Subcutaneous adipose tissue (tissue), 4 donors: ENCODE results near the gene GAK. TPM values are rescaled to one million over a fixed set of nuclear protein-coding genes. Genes with fewer than 3 reads are reported as not detected.

ENCODE experiments used
- CTCF ChIP-seq: fragments of 450-650 bp; IDR thresholded peaks from one replicate; pipeline ENCODE4 v1.5.1; 2016; ENCODE audit warnings: low read depth, mild to moderate bottlenecking, control low read depth, antibody characterized with exemption, moderate library complexity
- total RNA-seq, 4 donors: library from RNA; depleted of rRNA; stranded (reverse); fragments of >200 nt; gene quantifications; one replicate each; pipeline ENCODE4 v1.1.0, GENCODE V29; 2016

Gene GAK
- total RNA-seq, 4 donors from 2014 or later, result 37.3 to 124 (median 58.7) TPM

DNA sequence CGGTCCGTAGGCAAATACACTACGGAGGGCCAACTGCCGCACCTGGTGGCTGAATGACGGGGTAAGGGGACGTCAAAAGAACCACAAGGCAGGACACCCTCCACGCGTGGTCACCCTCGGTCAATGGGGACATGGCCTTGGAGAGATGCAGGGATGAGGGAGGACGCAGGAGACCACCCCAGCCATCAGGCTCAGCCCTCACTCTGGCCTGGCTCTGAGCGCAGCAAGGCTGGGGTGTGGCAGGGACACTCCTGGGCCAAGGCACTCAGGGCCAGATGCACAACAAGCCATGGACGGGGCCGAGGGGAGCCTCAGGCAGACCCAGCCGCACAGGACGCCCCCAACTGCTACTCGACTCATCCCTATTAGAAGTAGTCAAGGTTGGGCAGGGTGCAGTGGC is 36.5 kb downstream of the GAK start:
- TF ChIP-seq CTCF, result no peak

DNA sequence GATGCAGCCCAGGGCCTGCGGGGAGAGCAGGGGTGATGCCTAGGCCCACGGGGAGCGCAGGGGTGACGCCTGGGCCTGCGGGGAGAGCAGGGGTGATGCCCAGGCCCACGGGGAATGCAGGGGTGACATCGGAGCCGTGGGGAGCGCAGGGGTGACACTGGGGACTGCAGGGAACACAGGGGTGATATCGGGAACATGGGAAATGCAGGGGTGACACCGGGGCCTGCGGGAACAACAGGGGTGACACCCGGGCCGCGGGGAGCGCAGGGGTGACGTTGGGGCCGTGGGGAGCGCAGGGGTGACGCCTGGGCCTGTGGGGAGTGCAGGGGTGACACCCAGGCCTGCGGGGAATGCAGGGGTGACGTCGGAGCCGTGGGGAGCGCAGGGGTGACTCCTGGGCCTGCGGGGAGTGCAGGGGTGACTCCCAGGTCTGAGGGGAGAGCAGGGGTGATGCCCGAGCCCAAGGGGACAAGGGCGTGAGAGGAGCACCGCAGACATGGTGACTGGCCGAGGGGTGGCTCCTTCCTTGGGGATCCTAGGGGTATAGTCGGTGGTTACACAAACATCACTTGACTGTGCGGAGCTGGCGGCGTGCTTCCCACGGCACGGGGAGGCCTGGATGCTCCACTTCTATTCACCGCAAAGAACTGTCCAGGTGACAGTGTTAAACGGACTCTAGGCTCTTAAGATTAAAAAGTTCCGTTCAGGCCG is 38.0 kb downstream of the GAK start:
- TF ChIP-seq CTCF, result no peak

DNA sequence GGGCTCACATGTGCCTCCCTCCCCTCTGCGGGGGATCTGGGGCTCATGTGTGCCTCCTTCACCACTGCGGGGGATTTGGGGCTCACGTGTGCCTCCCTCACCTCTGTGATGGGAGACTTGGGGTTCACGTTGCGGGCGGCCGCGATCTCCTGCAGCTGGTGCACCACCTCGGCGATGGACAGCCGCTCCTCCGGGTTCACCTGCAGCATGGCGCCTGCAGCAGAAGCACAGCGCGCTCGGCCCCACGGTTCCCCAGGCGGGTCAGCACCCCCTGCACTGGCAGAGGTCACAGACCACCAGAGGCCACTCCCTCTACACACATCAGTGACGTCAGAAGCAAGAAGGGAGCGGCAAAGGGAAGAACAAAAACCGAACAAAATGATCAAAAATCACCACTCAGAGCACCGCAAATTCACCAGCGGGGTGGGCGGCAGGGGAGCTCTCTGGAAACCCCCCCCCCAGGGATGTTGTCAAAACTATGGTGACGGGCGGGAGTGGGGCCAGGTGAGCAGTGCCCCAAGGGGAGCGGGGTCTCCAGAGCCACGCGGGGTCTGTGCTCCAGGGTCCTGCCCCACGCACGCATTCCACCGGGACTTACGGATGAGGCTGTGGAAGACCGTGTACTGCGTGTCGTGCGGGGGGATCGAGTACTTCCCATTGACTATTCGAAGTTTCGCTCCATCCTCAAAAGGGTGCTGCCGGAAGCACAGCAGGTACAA is 38.7 kb downstream of the GAK start:
- TF ChIP-seq CTCF, result no peak

DNA sequence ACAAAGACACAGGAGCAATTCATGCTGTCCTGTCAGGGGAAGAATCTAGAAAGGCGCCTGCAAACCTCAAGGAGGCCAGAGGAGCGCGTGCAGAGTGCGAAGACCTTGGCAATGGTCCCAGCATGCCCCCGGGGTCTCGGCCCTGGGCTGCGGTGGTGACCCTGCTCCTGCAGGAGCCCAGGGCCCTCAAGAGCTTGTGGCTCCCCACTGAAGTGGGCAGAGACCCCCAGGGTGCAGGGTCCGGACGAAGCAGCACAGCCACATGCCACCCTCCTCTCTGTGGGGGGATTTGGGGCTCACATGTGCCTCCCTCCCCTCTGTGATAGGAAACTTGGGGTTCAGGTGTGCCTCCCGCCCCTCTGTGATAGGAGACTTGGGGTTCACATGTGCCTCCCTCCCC is 39.3 kb downstream of the GAK start:
- no peak for TF ChIP-seq CTCF

GRCh38 chr4:891747-892146 is 40.4 kb downstream of the GAK start:
- TF ChIP-seq CTCF, result no peak

- no peak for TF ChIP-seq CTCF
Observed at GRCh38 chr4:890036-890695, 42.0 kb downstream of the GAK start.

- TF ChIP-seq CTCF, result no peak
Observed at GRCh38 chr4:889516-889915, 42.6 kb downstream of the GAK start.
